HEK293 (cell line): Measurements from ENCODE around the gene C1orf226.

Experiments
- KLF10 ChIP-seq: fragments of 450-650 bp; IDR thresholded peaks from 2 replicates; pipeline ENCODE4 v1.5.1; 2018; ENCODE audit warnings: missing biosample characterization, mild to moderate bottlenecking, missing genetic modification characterization
- ZEB2 ChIP-seq: fragments of 450-650 bp; formaldehyde crosslinking; IDR thresholded peaks from 2 replicates; pipeline ENCODE4 v1.5.1; 2016; ENCODE audit warnings: missing biosample characterization, missing genetic modification characterization
- ZNF214 ChIP-seq: fragments of 450-650 bp; formaldehyde crosslinking; IDR thresholded peaks from 2 replicates; pipeline ENCODE4 v1.5.1; 2017; ENCODE audit warnings: missing biosample characterization, mild to moderate bottlenecking, missing genetic modification characterization, borderline replicate concordance
- ZNF221 ChIP-seq: fragments of 450-650 bp; formaldehyde crosslinking; IDR thresholded peaks from 2 replicates; pipeline ENCODE4 v1.5.1; 2017; ENCODE audit warnings: missing biosample characterization, missing genetic modification characterization, borderline replicate concordance
- ZNF561 ChIP-seq: fragments of 450-650 bp; IDR thresholded peaks from 2 replicates; pipeline ENCODE4 v1.5.1; 2018; ENCODE audit warnings: missing biosample characterization, missing genetic modification characterization, borderline replicate concordance
- TF ChIP-seq, protein P1 (sequence below): fragments of 450-650 bp; formaldehyde crosslinking; IDR thresholded peaks from 2 replicates; pipeline ENCODE4 v1.5.1; 2016; ENCODE audit warnings: missing biosample characterization, missing genetic modification characterization
- TF ChIP-seq, protein P2 (sequence below): sonication (generic); formaldehyde crosslinking; IDR thresholded peaks from 2 replicates; pipeline ENCODE4 v1.8.1; 2022; ENCODE audit warnings: mild to moderate bottlenecking, moderate library complexity, missing genetic modification reagents
- TF ChIP-seq, protein P3 (sequence below): fragments of 450-650 bp; formaldehyde crosslinking; IDR thresholded peaks from 2 replicates; pipeline ENCODE4 v1.5.1; 2017; ENCODE audit warnings: missing biosample characterization, missing genetic modification characterization
- TF ChIP-seq, protein P4 (sequence below): fragments of 450-650 bp; formaldehyde crosslinking; IDR thresholded peaks from 2 replicates; pipeline ENCODE4 v1.5.1; 2016; ENCODE audit warnings: missing biosample characterization, missing genetic modification characterization

DNA sequence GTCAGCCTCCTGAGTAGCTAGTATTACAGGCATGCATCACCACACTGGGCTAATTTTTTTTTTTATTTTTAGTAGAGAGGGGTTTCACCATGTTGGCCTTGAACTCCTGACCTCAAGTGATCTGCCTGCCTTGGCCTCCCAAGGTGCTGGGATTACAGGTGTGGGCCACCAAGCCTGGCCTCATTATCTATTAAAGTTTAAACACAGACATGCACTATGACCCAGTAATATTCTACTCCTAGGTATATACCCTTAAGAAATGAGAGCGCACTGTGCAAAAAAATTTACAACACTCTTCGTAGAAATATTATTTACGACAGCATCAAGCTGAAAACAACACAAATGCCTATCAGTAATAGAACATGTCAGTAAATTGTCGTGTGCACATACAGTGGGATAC, 49.1 kb downstream of the C1orf226 start:
- TF ChIP-seq ZNF214 (tag by site-specific recombination), result no peak
- TF ChIP-seq, protein P1, sequence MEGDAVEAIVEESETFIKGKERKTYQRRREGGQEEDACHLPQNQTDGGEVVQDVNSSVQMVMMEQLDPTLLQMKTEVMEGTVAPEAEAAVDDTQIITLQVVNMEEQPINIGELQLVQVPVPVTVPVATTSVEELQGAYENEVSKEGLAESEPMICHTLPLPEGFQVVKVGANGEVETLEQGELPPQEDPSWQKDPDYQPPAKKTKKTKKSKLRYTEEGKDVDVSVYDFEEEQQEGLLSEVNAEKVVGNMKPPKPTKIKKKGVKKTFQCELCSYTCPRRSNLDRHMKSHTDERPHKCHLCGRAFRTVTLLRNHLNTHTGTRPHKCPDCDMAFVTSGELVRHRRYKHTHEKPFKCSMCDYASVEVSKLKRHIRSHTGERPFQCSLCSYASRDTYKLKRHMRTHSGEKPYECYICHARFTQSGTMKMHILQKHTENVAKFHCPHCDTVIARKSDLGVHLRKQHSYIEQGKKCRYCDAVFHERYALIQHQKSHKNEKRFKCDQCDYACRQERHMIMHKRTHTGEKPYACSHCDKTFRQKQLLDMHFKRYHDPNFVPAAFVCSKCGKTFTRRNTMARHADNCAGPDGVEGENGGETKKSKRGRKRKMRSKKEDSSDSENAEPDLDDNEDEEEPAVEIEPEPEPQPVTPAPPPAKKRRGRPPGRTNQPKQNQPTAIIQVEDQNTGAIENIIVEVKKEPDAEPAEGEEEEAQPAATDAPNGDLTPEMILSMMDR (tag by site-specific recombination), result no peak
- TF ChIP-seq, protein P2, sequence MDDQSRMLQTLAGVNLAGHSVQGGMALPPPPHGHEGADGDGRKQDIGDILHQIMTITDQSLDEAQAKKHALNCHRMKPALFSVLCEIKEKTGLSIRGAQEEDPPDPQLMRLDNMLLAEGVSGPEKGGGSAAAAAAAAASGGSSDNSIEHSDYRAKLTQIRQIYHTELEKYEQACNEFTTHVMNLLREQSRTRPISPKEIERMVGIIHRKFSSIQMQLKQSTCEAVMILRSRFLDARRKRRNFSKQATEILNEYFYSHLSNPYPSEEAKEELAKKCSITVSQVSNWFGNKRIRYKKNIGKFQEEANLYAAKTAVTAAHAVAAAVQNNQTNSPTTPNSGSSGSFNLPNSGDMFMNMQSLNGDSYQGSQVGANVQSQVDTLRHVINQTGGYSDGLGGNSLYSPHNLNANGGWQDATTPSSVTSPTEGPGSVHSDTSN (CRISPR knock-in tag), result no peak
- TF ChIP-seq ZEB2 (tag by site-specific recombination), result no peak
- TF ChIP-seq, protein P3, sequence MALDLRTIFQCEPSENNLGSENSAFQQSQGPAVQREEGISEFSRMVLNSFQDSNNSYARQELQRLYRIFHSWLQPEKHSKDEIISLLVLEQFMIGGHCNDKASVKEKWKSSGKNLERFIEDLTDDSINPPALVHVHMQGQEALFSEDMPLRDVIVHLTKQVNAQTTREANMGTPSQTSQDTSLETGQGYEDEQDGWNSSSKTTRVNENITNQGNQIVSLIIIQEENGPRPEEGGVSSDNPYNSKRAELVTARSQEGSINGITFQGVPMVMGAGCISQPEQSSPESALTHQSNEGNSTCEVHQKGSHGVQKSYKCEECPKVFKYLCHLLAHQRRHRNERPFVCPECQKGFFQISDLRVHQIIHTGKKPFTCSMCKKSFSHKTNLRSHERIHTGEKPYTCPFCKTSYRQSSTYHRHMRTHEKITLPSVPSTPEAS (tag by site-specific recombination), result no peak
- TF ChIP-seq KLF10, result no peak
- no peak for TF ChIP-seq ZNF221
- no peak for TF ChIP-seq ZNF561 (tag by site-specific recombination)
- TF ChIP-seq, protein P4, sequence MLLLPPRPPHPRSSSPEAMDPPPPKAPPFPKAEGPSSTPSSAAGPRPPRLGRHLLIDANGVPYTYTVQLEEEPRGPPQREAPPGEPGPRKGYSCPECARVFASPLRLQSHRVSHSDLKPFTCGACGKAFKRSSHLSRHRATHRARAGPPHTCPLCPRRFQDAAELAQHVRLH (tag by site-specific recombination), result no peak
